DMS 273 treated with DMSO at 0.1 percent for 48 hours (cell line): Measurements from ENCODE around the gene AUTS2.
A peak's percentile ranks its signal among the peaks of the same experiment; 100 is the strongest.
"Not testable (repeated sequence)": the region's sequence is repeated elsewhere in the genome, so short reads cannot be mapped to it uniquely, and the experiment has no call there.

Experiments
- DNase-seq: peaks from one replicate; lab custom pipeline; 2025; lab: John Stamatoyannopoulos, UW

AUTS2 gene

GRCh38 chr7:70630818-70631457, 1032.7 kb downstream of the AUTS2 start:
- DNase-seq: peak; percentile 64

GRCh38 chr7:70631718-70632117, 1033.4 kb downstream of the AUTS2 start:
- no peak for DNase-seq

GRCh38 chr7:70632400-70632799, 1034.1 kb downstream of the AUTS2 start:
- DNase-seq: no peak

- DNase-seq: peak; percentile 18
Observed at GRCh38 chr7:70634071-70634470, 1035.8 kb downstream of the AUTS2 start.

- DNase-seq: no peak
Observed at GRCh38 chr7:70634610-70635068, 1036.4 kb downstream of the AUTS2 start.

GRCh38 chr7:70635633-70636032, 1037.4 kb downstream of the AUTS2 start:
- no peak for DNase-seq

GRCh38 chr7:70636169-70636568, 1037.9 kb downstream of the AUTS2 start:
- no peak for DNase-seq

GRCh38 chr7:70637726-70638125, 1039.5 kb downstream of the AUTS2 start:
- no peak for DNase-seq

GRCh38 chr7:70638158-70639107, 1040.2 kb downstream of the AUTS2 start:
- no peak for DNase-seq

GRCh38 chr7:70640266-70640833, 1042.1 kb downstream of the AUTS2 start:
- DNase-seq: no peak

- DNase-seq: no peak
Observed at GRCh38 chr7:70641882-70642281, 1043.6 kb downstream of the AUTS2 start.

- peak; percentile 52 for DNase-seq
Observed at GRCh38 chr7:70645279-70645678, 1047.0 kb downstream of the AUTS2 start.

GRCh38 chr7:70645876-70646351, 1047.6 kb downstream of the AUTS2 start:
- DNase-seq: no peak

GRCh38 chr7:70646536-70647248, 1048.4 kb downstream of the AUTS2 start:
- DNase-seq: no peak

GRCh38 chr7:70647801-70648498, 1049.7 kb downstream of the AUTS2 start:
- no peak for DNase-seq

GRCh38 chr7:70648499-70648861, 1050.2 kb downstream of the AUTS2 start:
- DNase-seq: not testable (repeated sequence)

GRCh38 chr7:70649323-70649722, 1051.0 kb downstream of the AUTS2 start:
- no peak for DNase-seq

GRCh38 chr7:70654146-70654545, 1055.9 kb downstream of the AUTS2 start:
- DNase-seq: no peak

- no peak for DNase-seq
Observed at GRCh38 chr7:70654979-70655378, 1056.7 kb downstream of the AUTS2 start.

GRCh38 chr7:70655694-70656093, 1057.4 kb downstream of the AUTS2 start:
- no peak for DNase-seq

- no peak for DNase-seq
Observed at GRCh38 chr7:70657571-70657970, 1059.3 kb downstream of the AUTS2 start.
